ENCODE measurements around the gene PPP1R12B.
A peak's percentile ranks its signal among the peaks of the same experiment; 100 is the strongest.
"Not testable (repeated sequence)": the region's sequence is repeated elsewhere in the genome, so short reads cannot be mapped to it uniquely, and the experiment has no call there.

Gene PPP1R12B

DNA sequence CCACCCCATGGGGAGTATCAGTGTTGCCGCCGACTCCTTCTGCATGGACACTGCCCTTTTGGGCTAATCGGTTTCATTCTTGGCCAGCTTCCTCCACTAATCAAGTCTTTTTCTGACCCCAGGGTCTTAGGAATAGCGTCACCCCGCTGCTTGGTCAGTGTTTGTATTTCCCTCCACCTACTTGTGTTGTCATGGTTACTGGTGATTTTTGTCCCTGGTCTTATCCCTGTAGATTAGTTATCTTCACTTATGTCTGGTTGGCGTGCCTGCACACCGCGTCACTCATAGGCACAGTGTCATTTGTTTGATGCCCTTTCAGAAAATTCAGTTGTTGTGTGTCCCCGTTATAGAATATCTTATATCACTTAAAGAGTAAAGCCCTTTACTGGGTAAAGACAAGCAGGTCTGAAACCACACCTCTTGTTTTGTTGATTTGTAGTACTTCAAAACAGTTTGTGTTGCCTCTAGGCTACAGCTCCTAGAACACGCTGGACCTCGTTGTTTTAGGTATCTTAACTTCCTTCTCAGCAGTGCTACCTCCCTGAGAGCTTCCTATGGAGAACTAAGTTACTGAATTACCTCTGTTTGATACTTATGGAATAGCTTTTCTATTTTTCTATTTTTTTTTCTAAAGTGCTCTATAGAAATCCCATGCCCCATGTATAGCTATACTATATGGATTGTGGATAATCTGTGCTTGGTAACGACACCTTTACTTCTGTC, 868 bp downstream of the PPP1R12B start:
- peak; percentile 5 for DNase-seq (ENCODE audit: low spot score)

DNA sequence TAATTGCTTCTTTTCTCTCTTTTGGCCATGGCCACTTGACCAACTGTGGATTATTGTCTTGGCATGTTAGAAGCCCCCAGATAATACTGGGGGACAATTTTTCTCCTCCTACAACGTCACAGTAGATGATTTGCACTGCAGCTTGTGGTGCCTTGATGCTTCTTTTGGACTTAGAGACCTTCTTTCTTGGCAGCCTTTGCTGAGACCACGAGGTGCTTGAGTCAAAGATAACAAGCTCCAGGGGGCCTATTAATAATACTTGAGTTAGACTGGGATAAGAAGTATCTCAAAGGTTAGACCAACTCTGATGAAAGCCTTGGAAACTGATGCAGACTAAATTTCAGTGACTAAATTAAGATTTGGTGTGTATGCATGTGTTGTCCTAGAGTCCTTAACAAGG, 3.2 kb downstream of the PPP1R12B start:
- no peak for DNase-seq (ENCODE audit: low spot score)

GRCh38 chr1:202352583-202353197, 4.2 kb downstream of the PPP1R12B start:
- DNase-seq (ENCODE audit: low spot score): not testable (repeated sequence)

DNA sequence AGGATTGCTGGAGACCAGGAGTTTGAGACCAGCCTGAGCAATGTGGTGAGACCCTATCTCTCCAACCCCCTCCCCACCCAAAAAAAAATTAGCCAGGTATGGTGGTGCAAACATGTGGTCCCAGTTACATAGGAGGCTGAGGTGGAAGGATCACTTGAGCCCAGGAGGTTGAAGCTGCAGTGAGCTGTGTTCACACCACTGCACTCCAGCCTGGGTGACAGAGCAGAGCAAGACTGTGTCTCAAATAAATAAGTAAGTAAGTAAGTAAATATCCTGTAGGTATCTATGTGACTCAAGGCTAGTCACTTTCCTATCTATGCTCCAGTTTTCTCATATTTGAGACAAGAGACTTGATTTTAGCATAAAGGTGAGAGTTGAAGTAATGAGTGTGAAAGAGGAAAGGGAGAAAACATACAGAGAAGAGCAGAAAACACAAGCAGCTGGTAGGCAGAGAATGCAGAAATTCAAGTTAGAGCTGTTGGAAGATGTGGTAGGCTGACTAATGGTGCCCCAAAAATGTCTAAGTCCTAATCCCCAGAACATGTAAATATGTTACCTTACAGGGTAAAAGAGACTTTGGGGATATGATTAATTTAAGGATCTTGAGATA, 7.5 kb downstream of the PPP1R12B start:
- DNase-seq (ENCODE audit: low spot score): no peak

GRCh38 chr1:202357506-202357905, 9.0 kb downstream of the PPP1R12B start:
- DNase-seq (ENCODE audit: low spot score): no peak

GRCh38 chr1:202361224-202361623, 12.7 kb downstream of the PPP1R12B start:
- no peak for DNase-seq (ENCODE audit: low spot score)

- DNase-seq (ENCODE audit: low spot score): no peak
Observed at GRCh38 chr1:202361701-202362100, 13.2 kb downstream of the PPP1R12B start.

GRCh38 chr1:202362212-202362611, 13.7 kb downstream of the PPP1R12B start:
- DNase-seq (ENCODE audit: low spot score): no peak

- no peak for DNase-seq (ENCODE audit: low spot score)
Observed at GRCh38 chr1:202365092-202365815, 16.8 kb downstream of the PPP1R12B start.

- DNase-seq (ENCODE audit: low spot score): no peak
Observed at GRCh38 chr1:202367271-202367670, 18.8 kb downstream of the PPP1R12B start.

- not testable (repeated sequence) for DNase-seq (ENCODE audit: low spot score)
Observed at GRCh38 chr1:202370906-202371305, 22.4 kb downstream of the PPP1R12B start.

GRCh38 chr1:202374099-202374498, 25.6 kb downstream of the PPP1R12B start:
- no peak for DNase-seq (ENCODE audit: low spot score)

DNA sequence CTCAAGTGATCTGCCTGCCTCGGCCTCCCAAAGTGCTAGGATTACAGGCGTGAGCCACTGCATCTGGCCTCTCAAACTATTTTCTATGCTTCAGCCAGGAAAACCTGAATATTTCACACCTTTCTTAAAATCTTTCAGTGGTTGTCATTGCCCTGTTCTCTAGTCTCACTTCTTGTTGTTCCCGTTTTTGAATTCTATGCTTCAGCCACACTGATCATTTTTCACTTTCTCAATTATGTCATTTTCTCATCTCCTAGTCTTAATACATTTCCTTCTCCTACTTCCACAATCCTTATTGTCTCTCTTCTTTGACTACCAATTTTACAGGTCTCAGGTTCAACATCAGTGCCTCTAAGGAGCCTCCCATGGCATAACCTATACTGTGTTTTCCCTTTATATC, 26.7 kb downstream of the PPP1R12B start:
- not testable (repeated sequence) for DNase-seq (ENCODE audit: low spot score)

- DNase-seq (ENCODE audit: low spot score): no peak
Observed at GRCh38 chr1:202376247-202376646, 27.7 kb downstream of the PPP1R12B start.

- DNase-seq (ENCODE audit: low spot score): peak; percentile 5
Observed at GRCh38 chr1:202379884-202380529, 31.5 kb downstream of the PPP1R12B start.

DNA sequence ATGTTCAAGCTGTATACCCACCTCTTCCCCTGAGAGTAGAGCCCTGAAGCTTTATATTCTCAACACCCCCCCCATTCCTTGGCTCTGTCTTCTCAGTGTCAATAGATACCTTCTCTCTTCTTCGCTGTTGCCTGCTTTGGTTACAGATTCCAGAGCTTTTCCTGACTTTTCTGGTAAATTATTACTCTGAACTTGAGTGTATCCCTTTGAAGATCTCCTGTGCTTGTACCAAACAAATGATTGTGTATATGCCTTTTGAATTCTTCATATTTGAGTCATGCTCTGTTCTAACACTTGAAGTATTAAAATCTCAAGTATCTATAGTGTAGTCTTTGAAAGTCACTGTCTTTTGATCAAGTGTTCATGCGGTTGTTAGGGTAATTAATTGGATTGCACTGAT, 32.0 kb downstream of the PPP1R12B start:
- DNase-seq (ENCODE audit: low spot score): not testable (repeated sequence)

DNA sequence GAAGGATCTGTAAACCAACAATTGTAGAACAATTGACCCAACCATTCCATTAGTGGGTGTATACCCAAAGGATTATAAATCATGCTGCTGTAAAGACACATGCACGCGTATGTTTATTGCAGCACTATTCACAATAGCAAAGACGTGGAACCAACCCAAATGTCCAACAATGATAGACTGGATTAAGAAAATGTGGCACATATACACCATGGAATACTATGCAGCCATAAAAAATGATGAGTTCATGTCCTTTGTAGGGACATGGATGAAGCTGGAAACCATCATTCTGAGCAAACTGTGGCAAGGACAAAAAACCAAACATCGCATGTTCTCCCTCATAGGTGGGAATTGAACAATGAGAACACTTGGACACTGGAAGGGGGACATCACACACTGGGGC, 33.4 kb downstream of the PPP1R12B start:
- not testable (repeated sequence) for DNase-seq (ENCODE audit: low spot score)

DNA sequence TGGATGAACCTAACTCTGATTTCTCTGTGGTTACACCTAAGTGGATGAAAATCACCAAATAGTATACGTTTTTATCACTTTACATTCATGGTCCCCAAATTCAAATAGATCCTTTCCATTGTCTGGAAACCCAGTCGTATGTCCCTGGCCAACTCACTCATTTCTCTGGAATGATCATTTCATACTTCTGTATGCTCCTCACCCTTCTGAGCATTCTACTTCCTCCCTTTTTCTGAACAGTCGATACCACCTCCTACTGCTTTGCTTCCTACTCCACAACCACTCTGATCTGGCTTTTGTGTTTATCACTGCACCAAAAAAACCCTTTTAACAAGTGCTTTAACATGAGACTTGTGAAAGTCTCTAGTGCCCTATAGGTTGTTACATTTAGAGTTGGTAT, 47.3 kb downstream of the PPP1R12B start:
- DNase-seq (ENCODE audit: low spot score): not testable (repeated sequence)

DNA sequence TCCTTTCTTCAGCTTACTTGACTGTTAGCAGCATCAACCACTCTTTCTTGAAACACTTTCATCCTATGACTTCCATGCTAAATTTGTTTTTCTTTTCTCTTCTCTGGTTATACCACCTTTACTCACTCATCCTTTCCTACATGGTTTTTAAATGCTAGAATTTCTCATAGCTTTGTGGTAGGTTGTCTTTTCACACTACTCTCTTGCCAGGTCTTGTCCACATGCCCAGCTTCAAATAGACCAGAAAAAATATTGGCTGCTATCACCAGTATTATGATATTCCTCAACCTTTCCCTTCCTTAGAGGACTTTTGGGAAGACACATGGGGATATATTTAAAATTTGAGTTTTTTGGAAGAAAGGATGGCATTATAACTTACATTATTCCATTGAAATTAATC, 48.8 kb downstream of the PPP1R12B start:
- DNase-seq (ENCODE audit: low spot score): no peak

DNA sequence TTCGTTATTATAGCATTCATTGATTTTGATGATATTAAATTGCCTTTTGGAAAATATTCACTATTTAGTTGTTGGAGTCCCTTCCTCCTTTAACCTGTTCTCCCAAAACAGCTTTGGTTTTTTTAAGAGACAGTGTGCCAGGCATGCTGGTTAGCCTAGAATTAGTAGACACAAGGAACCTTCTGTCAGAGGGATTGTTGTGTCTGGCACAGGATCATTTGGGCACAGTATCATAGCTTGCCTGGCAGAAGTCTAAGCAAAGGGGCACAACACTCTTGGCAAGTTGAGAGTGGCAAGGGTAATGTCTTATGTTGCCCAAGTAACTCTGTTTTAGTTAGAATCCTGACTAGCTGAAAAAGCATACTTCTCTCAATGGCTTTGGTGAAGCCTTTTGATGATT, 49.9 kb downstream of the PPP1R12B start:
- not testable (repeated sequence) for DNase-seq (ENCODE audit: low spot score)

DNA sequence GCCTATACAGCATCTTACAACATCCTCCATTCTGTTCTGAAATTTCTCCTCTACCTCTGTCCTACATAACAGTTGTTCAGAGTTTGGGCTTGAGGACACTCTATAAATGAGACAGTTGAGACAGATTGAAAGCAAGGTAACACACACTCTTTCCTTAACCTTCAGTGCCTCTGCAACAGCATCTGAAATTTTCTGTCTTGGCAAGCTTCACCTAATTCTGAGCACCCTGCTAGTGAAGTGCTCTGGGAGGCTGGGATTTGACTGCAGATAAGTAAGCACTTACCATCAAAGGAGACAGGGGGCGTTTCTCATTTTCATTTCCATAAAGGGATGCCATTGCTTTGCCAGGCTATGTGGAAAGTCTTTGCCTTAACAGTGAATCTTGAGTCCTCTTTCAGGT, 53.3 kb downstream of the PPP1R12B start:
- not testable (repeated sequence) for DNase-seq (ENCODE audit: low spot score)

DNA sequence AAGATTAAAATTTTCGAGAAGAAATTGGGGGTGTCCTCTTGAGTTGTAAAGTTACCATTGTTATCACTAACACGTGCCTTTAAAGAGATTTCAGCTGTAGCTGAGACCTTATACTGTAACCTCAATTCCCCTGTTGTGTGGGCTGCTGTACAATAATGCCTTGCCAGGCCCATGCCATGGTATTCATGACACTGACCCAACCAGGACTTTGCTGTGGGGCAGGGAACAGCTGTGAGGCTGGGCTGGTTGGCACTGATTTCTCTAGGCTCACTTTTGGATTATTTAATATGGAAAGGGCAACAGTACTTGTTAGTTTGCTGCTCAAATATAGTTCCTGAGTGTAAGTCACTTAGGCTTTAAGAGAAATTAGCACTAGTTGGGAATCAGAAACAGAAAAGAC, 54.9 kb downstream of the PPP1R12B start:
- DNase-seq (ENCODE audit: low spot score): not testable (repeated sequence)
